ENCODE data around the gene GPSM3.

GPSM3 gene

DNA sequence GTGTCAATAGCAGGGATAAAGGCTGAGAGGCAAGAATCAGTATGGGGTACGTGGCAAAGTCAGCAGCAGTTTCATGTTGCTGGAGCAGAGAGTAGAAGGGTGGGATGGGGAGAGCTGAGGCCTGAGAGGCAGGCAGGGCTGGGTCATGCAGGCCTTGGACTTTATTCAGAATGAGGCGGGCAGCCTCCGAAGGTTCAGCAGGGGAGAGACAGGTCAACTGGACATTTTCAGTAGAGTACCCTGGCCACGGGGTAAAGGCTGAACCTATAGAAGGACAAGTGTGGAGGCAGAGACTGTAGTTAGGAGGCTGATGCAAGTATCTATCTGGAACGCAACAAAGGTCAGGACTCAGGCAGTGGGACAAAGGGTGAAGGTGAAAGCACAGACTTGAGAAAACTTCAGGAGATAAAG, 17.8 kb upstream of the GPSM3 start:
- TF ChIP-seq, protein P1, sequence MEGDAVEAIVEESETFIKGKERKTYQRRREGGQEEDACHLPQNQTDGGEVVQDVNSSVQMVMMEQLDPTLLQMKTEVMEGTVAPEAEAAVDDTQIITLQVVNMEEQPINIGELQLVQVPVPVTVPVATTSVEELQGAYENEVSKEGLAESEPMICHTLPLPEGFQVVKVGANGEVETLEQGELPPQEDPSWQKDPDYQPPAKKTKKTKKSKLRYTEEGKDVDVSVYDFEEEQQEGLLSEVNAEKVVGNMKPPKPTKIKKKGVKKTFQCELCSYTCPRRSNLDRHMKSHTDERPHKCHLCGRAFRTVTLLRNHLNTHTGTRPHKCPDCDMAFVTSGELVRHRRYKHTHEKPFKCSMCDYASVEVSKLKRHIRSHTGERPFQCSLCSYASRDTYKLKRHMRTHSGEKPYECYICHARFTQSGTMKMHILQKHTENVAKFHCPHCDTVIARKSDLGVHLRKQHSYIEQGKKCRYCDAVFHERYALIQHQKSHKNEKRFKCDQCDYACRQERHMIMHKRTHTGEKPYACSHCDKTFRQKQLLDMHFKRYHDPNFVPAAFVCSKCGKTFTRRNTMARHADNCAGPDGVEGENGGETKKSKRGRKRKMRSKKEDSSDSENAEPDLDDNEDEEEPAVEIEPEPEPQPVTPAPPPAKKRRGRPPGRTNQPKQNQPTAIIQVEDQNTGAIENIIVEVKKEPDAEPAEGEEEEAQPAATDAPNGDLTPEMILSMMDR (IDR thresholded peaks at IDR 0.05; ENCODE audit: low read depth, low read length, missing control alignments) = no peak
- H3K27me3 ChIP-seq (replicated peaks) = no peaks in the 10 kb centered on the region
- H3K36me3 ChIP-seq (replicated peaks) = no peaks in the 10 kb centered on the region
- in situ Hi-C loops (cut with HindIII; ENCODE audit: low pct_ligation_motif_present, low sequenced_read_pairs) = no loop called here
- H3K4me3 ChIP-seq (ENCODE audit: low read depth, low read length) = no peak overlapping the region
- no peak for DNase-seq
- H3K27ac ChIP-seq = no peak overlapping the region

GRCh38 chr6:32208996-32209395, 16.6 kb upstream of the GPSM3 start:
- no peaks in the 10 kb centered on the region for H3K36me3 ChIP-seq (replicated peaks)
- no peak overlapping the region for H3K27ac ChIP-seq
- in situ Hi-C loops (cut with HindIII; ENCODE audit: low pct_ligation_motif_present, low sequenced_read_pairs) = no loop called here
- no peaks in the 10 kb centered on the region for H3K27me3 ChIP-seq (replicated peaks)
- H3K4me3 ChIP-seq (ENCODE audit: low read depth, low read length) = no peak overlapping the region
- TF ChIP-seq, protein P1 (IDR thresholded peaks at IDR 0.05; ENCODE audit: low read depth, low read length, missing control alignments) = no peak
- DNase-seq = no peak

DNA sequence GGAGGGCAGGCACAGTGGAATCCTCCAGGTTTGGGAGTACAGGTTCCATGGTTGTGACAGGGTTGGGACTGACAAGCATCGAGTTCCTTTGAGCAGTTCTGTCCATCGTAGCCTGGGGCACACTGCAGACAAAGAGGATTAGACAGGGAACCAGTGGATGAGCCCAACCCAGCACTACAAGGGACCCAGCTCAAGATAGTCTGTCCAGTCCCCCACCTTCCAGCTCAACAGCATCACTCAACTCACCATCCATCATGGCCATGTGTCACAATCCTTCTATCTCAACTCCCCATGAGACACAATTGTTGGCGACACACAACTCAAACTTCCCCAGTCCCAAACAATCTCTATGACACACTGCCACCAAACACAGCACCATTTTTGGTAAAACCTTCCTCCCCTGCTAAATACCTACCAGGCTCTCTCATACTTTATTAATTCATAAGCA, 11.8 kb upstream of the GPSM3 start:
- Histone ChIP-seq H3K27ac (no peak overlapping the region), H3K27me3 (replicated peaks) (no peaks in the 10 kb centered on the region), H3K36me3 (replicated peaks) (no peaks in the 10 kb centered on the region), H3K4me3 (ENCODE audit: low read depth, low read length) (no peak overlapping the region)
- TF ChIP-seq, protein P1 (IDR thresholded peaks at IDR 0.05; ENCODE audit: low read depth, low read length, missing control alignments) = no peak
- in situ Hi-C loops (cut with HindIII; ENCODE audit: low pct_ligation_motif_present, low sequenced_read_pairs) = no loop called here
- DNase-seq = no peak

GRCh38 chr6:32203426-32204267, 11.2 kb upstream of the GPSM3 start:
- Histone ChIP-seq H3K27me3 (replicated peaks) (no peaks in the 10 kb centered on the region), H3K27ac (no peak overlapping the region), H3K4me3 (ENCODE audit: low read depth, low read length) (no peak overlapping the region), H3K36me3 (replicated peaks) (no peaks in the 10 kb centered on the region)
- TF ChIP-seq, protein P1 (IDR thresholded peaks at IDR 0.05; ENCODE audit: low read depth, low read length, missing control alignments) = no peak
- in situ Hi-C loops (cut with HindIII; ENCODE audit: low pct_ligation_motif_present, low sequenced_read_pairs) = no loop called here
- no peak for DNase-seq

- Histone ChIP-seq H3K4me3 (ENCODE audit: low read depth, low read length) (no peak overlapping the region), H3K36me3 (replicated peaks) (no peaks in the 10 kb centered on the region), H3K27me3 (replicated peaks) (no peaks in the 10 kb centered on the region), H3K27ac (no peak overlapping the region)
- DNase-seq = no peak
- in situ Hi-C loops (cut with HindIII; ENCODE audit: low pct_ligation_motif_present, low sequenced_read_pairs) = no loop called here
- TF ChIP-seq, protein P1 (IDR thresholded peaks at IDR 0.05; ENCODE audit: low read depth, low read length, missing control alignments) = no peak
Measured at GRCh38 chr6:32202186-32202585, 9.7 kb upstream of the GPSM3 start.

All from brain microvascular endothelial cell (primary cell).